Fibroblast of peridontal ligament (primary cell): ENCODE data around the gene MYL9.

ENCODE experiments used
- DNase-seq: peaks from one replicate; pipeline ENCODE4 v3.0.0-alpha.2; 2010; ENCODE audit errors: extremely low read depth

The MYL9 gene

DNA sequence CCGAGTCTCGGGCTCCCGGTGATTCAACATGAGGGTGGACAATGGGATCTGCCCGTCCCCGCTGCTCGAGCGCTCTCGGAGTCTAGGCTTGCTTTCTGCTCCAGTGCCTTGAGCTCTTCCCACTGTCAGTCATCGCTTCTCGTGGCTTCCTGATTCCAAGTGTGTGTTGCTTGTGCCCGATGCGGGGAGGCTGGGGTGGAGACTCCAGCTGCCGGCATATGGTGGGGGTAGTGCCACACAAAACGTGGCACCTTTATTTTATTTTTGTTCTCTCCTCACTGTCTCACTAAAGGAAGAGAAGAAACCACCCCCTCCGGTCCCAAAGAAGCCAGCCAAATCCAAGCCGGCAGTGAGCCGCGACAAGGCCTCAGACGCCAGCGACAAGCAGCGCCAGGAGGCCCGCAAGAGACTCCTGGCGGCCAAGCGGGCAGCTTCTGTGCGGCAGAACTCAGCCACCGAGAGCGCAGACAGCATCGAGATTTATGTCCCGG lies 14.8 kb upstream of the MYL9 start:
- DNase-seq, result no peak

DNA sequence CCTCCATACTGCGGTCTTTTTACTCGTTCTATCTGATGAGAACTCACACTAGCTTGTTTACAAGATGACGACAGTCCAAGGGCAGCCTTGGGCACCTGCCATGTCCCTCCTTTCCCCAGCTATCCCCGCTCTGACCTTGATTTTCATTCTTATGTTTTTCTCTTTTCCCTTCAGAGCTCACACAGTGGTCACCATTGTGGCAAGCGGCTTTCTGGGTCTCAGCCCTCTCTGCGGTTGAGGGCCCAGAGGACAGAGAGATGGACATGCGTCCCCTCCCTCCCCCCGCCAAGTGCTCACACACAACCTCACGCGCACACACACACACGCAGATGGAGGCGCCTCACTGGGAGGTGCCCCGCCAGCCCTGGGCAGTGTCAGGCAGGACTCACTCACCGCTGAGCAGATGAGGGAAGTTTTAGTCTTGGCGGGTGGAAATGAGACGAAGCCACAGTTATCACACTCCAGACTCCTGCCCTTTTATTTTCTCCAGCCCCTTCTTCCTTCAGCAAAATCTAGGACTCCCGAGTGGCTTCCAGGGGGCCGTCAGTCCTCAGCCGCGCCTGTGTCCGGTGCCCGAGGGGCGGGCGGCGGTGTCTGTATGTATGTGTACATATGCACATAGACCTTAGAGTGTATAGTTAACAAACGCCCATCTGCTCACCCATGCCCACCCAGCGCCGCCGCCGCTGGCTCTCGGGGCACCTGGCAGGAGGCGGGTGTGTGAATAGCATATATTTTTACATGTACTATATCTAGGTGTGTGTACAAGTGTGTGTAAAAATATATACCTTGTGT lies 13.8 kb upstream of the MYL9 start:
- DNase-seq, result no peak

DNA sequence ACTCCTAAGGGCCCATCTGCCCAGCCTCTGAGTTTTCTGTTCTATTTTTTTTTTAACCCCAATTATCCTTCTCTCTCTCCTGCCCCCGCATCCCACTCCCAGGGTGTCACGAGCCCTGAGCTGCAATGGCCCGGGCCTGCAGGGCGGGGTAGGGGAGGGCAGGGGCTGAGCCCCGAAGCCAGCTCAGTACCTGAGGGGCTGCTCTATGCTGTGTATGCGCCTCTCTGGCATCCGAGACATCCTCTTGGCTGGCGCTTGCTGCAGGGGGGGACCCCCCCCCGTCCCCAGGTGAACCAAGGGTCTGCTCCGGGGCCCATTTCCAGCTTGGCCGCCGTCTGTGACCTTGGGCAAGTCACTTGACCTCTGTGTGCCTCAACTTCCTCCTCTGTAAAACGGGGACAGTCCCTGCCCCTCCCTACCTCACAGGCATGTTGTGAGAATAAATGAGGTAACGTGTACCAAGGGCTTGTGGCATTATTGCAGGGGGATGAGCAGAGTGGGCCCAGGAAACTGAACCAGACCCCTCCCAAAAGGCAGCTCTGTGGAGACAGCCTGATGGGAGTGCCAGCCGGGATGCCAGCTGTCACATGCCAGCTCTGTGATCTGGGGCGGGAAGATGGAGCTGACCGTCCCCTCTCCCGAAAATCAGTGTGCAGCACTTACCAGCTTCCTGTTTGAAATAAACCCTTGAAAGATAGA lies 13.0 kb upstream of the MYL9 start:
- DNase-seq, result no peak

DNA sequence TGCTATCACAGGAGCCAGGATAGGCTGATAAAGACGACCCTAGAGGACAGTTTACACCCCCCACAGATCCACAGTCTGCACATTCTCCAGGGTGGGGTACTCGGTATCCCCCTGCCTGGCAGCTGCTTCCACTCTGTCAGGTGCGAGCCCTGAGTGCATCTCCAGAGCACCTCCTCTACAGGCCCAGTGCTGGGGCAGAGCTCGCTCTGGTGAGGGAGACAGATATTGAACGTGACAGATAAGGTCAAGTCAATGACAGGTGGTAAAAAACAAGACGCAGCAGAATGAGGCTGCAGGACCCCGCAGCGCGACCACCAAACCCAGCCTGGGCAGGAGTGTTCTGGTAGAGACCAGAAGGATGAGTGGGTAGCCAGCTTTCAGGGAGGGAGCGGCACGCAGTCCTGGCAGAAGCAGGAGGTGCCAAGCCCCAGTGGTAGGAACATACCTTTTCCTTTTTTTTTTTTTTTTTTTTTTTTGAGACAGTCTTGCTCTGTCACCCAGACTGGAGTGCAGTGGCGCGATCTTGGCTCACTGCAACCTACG lies 12.4 kb upstream of the MYL9 start:
- DNase-seq, result no peak

DNA sequence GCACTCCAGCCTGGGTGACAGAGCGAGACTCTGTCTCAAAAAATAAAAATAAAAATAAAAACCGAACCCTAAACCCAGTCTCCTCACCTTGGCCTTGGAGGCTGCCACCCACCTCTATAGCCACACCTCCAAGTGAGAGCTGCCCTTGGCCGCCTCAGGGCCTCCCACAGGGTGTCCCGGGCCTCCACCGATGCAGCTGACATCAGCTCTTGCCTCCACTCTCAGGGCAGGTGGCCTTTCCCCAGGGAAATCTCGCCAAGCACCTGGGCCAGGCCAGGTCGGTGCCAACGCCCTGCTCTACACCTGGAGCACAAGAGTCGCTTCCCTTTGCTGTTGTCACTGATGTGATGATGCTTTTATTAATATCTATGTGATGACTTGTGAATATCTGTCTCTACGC lies 8.9 kb upstream of the MYL9 start:
- no peak for DNase-seq

DNA sequence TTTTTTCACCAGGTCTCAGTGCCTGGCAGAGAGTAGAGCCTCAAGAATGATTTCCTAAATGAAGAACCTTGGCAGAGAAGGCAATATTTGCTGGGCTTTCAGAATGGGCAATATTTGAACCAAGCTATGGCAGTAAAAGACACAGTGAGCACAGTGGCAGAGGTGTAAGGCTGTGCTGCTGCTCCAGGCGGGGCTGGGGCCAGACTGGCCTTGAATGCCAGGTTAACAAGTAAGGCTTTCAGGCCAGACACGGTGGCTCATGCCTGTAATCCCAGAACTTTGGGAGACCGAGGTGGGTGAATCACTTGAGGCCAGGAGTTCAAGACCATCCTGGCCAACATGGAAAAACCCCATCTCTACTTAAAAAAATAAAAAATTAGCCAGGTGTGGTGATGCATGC lies 8.5 kb upstream of the MYL9 start:
- no peak for DNase-seq

DNA sequence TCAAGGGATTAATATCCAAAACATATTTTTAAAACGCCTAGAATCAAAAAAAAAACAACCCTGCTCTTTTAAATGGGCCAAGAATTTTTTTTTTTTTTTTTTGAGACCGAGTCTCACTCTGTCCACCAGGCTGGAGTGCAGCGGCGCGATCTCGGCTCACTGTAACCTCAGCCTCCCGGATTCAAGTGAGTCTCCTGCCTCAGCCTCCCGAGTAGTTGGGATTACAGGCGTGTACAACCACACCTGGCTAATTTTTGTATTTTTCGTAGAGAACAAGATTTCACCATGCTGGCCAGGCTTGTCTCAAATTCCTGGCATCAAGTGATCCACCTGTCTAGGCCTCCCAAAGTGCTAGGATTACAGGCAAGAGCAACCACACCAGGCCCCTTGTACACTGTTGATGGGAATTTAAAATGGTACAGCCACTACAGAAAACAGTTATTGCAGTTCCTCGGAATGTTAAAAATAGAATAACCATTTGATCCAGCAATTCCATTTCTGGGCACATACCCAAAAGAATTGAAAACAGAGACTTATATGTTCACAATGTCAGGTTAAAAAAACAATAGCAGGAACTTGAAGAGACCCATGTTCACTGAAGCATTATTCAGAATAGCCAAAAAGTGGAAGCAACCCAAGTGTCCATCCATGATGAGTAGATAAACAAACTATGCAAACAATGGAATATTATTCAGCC lies 3.1 kb upstream of the MYL9 start:
- peak; percentile 82 for DNase-seq

DNA sequence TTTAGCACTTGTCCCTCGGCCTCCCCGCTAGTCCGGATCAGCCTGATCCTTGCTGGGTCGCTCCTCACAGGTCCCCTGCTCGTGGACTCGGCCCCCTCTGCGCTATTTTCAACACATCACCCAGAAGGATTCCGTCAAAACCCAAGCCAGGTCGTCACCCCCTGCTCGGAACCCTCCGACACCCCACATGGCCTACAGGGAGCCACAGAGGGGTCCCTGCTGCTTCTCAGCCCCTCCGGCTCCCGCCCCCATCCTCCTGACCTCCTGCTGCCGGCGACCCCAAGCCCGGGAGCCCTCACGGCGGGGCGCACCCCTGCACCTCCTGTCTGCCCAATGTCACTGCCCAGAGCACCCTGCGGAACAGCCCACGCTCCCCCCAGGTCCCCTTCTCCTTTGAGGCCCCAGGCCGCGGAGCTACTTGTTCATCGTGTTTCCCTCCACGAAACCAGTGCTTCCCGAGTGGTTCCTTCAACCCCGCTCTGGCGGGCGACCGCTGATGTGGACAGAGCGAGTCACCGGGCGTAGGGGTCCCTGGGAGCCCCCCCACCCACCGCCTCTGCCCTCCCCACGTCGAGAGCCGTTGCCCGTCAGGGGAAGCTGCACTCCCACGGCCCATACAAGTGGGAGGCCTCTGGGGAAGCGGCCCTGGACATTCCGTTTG lies 638 bp upstream of the MYL9 start:
- no peak for DNase-seq

DNA sequence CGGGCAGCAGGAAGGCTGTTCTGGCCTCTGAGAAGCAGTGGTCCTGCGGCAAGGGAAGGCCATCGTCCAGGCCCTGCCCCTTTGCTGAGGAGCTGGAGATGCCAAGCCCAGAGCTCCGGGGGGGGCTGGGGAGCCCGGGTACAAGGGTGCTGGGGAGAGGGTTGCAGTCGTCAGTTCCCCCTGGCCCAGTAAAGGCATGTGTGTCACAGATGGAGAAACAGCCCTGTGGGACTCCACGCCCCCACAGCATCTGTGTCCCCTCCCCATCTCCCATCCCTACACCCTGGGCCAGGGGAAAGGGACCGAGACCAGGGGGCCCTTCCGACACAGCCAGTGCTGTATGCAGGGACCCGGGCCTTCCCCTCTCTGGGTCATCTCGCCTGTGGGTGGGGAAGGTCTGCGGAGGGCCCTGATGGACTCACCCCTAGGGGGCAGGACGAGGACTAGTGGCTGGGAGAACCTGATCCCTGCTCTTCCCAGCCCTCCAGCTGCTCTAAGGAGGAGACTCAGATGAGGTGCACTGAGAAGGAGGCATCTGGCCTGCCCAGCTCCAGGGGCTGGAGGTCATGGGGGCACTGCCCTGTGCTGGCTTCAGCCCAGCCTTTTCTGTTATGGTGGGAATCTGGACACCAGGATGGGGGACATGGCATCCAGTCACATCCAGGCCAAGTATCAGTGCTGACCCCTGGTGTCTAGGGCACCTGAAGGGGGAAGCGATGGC lies 609 bp downstream of the MYL9 start:
- DNase-seq, result peak; percentile 69

DNA sequence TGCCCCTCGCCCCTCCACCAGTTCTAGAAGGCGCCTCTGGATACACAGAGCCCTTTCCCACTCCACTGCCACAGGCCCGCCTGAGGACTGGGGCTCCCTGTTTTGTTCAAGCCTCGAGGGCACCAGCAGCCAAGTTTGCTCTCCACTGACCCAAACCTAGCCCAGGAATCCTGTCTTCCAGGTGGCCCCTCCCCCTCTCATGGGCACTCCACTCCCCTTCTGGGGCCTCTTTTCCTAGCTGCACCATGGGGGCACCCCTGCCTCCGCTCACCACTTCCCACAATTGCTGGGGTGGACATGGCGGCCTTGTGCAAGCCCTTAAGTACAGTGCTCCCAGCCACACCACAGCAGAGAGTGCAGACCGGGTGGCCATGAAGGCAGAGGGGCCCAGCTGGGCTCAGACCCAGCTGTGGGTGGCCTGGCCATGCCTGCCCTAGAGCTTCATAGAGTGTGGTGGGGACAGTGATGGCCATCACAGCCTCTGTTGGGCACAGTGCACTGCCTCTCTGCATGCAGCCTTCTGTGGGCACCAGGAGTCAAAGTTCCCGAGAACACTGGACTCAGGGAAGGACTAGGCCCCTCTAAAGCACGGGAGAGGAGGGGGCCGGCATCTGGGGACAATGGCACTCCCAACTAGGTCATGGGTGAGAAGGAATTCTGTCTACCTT lies 1.3 kb downstream of the MYL9 start:
- DNase-seq, result no peak

DNA sequence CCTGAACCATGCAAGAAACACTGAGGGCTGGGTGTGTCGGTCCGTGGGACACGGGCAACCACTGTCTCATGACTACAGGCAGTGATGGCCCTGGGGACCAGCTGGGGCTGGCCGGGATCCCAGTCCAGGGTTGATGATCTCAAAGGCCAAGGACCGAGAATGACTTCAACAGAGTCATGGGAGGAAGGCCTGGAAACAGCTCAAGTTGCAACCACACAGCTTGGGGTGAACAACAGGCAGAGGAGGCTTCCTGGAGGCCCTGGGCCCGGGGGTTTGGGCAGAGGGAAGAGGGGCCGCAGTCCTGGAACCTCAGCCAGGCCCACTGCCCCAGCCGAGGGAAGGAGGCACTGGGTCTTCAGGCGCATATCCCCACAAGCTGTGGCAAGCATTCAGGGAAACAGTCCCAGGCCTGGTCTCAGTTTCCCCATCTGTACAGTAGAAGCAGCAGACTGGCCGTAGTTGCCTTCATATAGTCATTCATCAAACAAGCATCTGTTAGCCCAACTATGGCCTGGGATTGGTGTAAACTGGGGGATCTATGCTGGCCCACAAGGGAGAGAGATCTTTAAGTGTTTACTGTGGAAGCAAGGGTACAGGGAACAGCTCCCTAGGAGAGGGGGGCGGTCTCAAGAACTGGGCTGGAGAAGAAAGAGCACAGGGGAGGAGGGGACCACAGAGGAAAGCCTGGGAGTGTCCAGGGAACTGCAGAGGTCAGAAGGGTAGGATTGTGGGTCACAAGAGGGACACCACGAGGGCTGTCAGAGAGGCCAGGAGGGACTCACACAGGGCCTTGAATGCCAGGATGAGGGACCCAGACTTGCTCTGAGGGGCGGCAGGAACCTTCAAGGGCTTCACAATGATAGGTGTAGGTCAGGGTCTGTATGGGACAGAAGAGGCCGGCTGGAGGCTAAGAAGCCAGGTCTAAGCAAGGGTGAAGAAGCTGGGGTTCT lies 2.1 kb downstream of the MYL9 start:
- peak; percentile 93 for DNase-seq

DNA sequence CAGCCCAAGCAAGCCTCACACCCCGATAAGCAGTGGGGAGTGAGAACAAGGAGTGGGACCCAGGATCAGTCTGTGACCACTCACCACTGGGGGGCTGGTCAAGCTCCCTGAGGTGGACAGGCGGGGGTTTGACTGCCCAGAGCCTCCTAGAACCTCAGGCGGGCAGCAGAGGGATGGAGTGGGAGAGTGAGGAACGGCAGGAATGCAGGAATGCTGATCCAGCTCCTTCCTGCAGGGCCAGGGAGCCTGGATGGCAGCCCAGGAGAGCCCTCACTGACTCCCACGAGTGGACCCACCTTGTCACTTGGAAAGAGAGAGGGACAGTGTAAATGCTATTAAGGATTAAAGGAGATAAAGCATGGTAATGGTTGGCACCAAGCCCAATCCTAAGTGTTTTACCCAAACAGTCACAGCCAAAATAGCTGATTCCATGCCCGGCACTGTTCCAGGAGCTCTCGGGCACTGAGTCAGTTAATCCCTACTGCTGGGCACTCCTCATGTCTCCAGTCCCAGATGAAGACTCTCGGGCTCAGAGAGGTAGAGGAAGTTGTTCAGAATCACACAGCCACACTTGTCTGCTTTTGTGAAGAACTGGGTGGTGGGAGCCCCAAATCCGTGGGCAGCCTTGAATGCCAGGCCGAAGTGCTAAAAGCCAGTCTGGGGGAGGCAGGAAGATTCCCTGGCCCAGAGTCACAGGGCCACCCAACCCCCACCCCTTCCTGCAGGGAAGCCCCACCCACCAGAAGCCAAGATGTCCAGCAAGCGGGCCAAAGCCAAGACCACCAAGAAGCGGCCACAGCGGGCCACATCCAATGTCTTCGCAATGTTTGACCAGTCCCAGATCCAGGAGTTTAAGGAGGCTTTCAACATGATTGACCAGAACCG lies 3.1 kb downstream of the MYL9 start:
- peak; percentile 78 for DNase-seq

DNA sequence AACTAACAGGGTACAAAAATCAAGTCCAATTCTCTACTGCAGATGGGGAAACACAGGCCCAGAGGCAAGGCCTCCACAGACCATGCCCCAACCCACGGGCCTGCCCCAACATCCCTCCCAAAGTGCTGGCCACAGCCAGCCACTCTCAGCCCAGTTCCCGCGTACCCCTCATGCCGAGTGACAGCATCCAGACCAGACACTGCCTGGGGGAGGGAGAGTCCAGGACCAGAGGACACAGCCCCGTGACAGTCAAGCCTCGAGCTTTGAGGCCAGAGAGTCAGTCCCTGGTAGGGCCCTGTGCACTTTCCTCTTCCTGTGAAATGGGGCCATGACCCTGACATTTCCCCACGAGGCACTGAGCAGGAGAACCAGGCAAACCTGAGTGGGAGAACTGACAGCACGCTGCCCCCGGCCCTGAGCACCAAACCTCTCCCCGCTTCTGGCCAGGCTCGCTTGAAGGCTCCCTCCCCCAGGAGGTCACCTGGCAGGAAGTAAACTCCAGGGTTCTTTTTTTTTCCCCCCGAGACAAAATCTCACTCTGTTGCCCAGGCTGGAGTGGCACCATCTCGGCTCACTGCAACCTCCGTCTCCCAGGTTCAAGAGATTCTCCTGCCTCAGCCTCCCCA lies 4.9 kb downstream of the MYL9 start:
- no peak for DNase-seq

DNA sequence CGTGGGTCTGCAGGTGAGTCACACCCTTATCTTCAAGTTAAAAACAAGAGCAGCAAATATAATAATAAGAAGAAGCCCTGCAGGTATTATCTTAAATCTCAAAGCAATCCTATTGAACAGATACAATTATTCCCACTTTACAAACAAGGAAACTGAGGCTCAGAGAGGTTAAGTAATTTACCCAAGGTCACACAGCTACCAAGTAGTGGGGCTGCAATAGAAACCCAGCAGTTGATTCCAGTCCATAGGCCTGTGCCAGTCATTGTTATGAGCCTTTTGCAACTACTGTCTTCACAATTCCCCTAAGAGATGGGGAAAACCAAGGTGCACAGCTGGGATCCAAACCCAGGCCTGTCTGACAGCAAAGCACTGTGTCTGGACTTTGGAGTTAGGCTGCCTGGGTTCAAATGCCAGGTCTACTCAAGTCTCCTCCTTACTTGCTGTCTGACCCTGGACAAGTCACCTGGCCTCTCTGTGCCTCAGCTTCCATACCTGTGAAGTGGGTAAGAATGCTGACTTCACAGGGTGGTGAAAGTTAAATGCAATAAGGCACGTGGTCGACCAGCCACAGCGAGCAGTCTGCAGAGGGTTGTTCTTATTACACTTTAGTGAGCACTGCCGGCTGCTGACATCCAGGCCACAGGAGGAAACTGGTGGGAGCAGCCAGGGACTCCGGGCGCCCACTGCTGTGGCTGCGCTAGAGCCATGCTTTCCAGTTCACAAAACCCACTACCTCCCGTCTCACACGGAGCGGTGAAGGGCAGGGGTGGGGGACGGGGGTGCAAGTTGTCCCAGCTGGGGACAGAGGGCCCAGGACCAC lies 6.1 kb downstream of the MYL9 start:
- no peak for DNase-seq

DNA sequence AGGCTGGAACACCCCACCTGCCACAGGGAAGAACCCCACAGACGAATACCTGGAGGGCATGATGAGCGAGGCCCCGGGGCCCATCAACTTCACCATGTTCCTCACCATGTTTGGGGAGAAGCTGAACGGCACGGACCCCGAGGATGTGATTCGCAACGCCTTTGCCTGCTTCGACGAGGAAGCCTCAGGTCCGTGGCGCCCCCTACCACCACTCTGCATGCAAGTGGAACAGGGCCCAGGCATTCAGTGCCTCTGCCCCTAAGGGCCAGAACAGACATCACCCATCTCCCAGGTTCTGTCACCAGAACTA lies 6.6 kb downstream of the MYL9 start:
- DNase-seq, result no peak

DNA sequence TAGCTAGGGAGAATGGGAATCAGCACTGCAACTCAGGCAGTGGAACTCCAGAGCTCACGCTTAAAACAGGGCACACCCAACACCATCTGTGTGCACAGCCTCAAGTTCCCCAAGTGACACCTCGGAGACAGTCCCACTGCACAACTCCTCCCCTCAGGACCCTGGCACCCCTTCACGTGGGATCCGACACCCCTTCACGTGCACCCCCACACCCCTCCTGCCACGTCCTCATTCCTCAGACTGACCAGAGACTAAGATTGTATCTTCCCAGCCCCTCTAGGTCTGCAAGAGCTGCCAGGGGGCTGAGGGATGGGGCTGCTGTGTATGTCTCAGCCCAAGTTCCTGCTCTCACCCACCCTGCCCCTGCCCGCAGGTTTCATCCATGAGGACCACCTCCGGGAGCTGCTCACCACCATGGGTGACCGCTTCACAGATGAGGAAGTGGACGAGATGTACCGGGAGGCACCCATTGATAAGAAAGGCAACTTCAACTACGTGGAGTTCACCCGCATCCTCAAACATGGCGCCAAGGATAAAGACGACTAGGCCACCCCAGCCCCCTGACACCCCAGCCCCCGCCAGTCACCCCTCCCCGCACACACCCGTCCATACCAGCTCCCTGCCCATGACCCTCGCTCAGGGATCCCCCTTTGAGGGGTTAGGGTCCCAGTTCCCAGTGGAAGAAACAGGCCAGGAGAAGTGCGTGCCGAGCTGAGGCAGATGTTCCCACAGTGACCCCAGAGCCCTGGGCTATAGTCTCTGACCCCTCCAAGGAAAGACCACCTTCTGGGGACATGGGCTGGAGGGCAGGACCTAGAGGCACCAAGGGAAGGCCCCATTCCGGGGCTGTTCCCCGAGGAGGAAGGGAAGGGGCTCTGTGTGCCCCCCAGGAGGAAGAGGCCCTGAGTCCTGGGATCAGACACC lies 7.6 kb downstream of the MYL9 start:
- DNase-seq, result no peak
